WTC11 (cell line): ENCODE data around the gene ADAM22.

Experiments
- CREM ChIP-seq: sonication (generic); formaldehyde crosslinking; IDR thresholded peaks from 2 replicates; pipeline ENCODE4 v1.8.1; 2022; ENCODE audit warnings: mild to moderate bottlenecking, missing genetic modification reagents, moderate library complexity
- CTCF ChIP-seq: fragments of 200-600 bp; IDR thresholded peaks from 2 replicates; pipeline ENCODE4 v1.8.0; 2022; ENCODE audit warnings: antibody characterized with exemption
- ESRRA ChIP-seq: sonication (generic); formaldehyde crosslinking; IDR thresholded peaks from 2 replicates; pipeline ENCODE4 v1.8.1; 2022; ENCODE audit warnings: mild to moderate bottlenecking, missing genetic modification reagents, borderline replicate concordance
- JAZF1 ChIP-seq: fragments of 250-450 bp; sonication (Bioruptor Pico); IDR thresholded peaks from 2 replicates; pipeline ENCODE4 v1.9.0; 2021; ENCODE audit warnings: moderate library complexity, mild to moderate bottlenecking, inconsistent platforms
- NR2C2 ChIP-seq: sonication (generic); formaldehyde crosslinking; IDR thresholded peaks from 2 replicates; pipeline ENCODE4 v1.8.0; 2022; ENCODE audit warnings: mild to moderate bottlenecking, missing genetic modification reagents

- TF ChIP-seq CREM (CRISPR knock-in tag) (no peak), CTCF (no peak), ESRRA (CRISPR knock-in tag) (no peak), JAZF1 (CRISPR knock-in tag) (no peak), NR2C2 (CRISPR knock-in tag) (no peak)
Observed at GRCh38 chr7:87918740-87919139, 15.3 kb upstream of the ADAM22 start.
